Measurements from ENCODE around the gene CDH4. TPM values are rescaled to one million over a fixed set of nuclear protein-coding genes. Genes with fewer than 3 reads are reported as not detected.

Gene CDH4
- total and polyA plus RNA-seq, 2 of the 8 experiments (the other 6 are each of a cell fraction or from before 2014, with no cell fraction given), result 4.3 to 7.9 TPM

GRCh38 chr20:61791995-61792394 lies 539.9 kb downstream of the CDH4 start:
- no peak overlapping the region for H3K18ac ChIP-seq (ENCODE audit: extremely low read depth, low read length)
- H3K56ac ChIP-seq (replicated peaks; ENCODE audit: insufficient read length, low read depth, low read length), result no peak overlapping the region
- H2BK20ac ChIP-seq (ENCODE audit: low read length), result no peak overlapping the region
- DNase-seq (ENCODE audit: low read depth in 1 of 2, low spot score in 2 of 2) (no peak), FAIRE-seq (no peak)
- H2AFZ ChIP-seq (ENCODE audit: low read length), result no peak overlapping the region
- CTCF ChIA-PET (ENCODE audit: partially characterized antibody), result interaction anchor here (0.6 kb wide), 2 partner anchors 12 to 41 kb away, joined by 3 to 4 read pairs; no protein-coding TSS in a partner anchor
- POLR2A ChIA-PET (ENCODE audit: partially characterized antibody), result no interaction called here
- H3K23ac ChIP-seq (ENCODE audit: insufficient read length), result no peak overlapping the region
- peaks cover 0 to 8% of the 10 kb centered on the region in 2 experiments for H4K20me1 ChIP-seq (replicated peaks in 1 of 2; ENCODE audit: control insufficient read depth in 1 of 2, insufficient read depth in 2 of 2, low read length in 2 of 2)
- H3K23me2 ChIP-seq (ENCODE audit: low read depth, low read length), result peaks cover 13% of the 10 kb centered on the region; the same call in 1 of the 2 replicates
- H3K4ac ChIP-seq (replicated peaks; ENCODE audit: insufficient read length, low read depth, low read length), result no peak overlapping the region
- no peak overlapping the region for H2BK15ac ChIP-seq (ENCODE audit: low read length)
- no peak overlapping the region for H2BK12ac ChIP-seq (ENCODE audit: low read depth, low read length)
- no peak overlapping the region for H2BK120ac ChIP-seq (replicated peaks; ENCODE audit: low read depth, low read length)
- no peak overlapping the region for H3K9ac ChIP-seq (replicated peaks in 1 of 4; ENCODE audit: extremely low read depth in 1 of 4, low read depth in 3 of 4, low read length in 3 of 4)
- H3K27ac ChIP-seq (ENCODE audit: low read depth, low read length), result no peak overlapping the region
- 86% methylated on average over 6 of the region's 6 CpGs; no CpG with 5 or more reads in 1 of the 2 experiments for WGBS, 2 experiments (ENCODE audit: extremely low coverage in 1 of 2, insufficient coverage in 1 of 2, insufficient read length in 1 of 2, insufficient replicate concordance in 2 of 2, low coverage in 1 of 2, low lambda C conversion rate in 2 of 2, missing lambda C conversion rate in 1 of 2)
- no peak overlapping the region for H3K4me2 ChIP-seq (ENCODE audit: insufficient read depth in 1 of 2, low read depth in 2 of 2, low read length in 2 of 2)
- H3K36me3 ChIP-seq (ENCODE audit: control insufficient read depth in 2 of 4, insufficient read depth in 4 of 4, low read length in 3 of 4), result no peaks in the 10 kb centered on the region
- H3K4me1 ChIP-seq (replicated peaks in 1 of 4; ENCODE audit: control insufficient read depth in 3 of 4, insufficient read depth in 4 of 4, low read length in 3 of 4), result peaks cover 0 to under 1% (median 0%) of the 10 kb centered on the region in 4 experiments; a peak in 2 of 7 replicates
- H3K4me3 ChIP-seq (ENCODE audit: extremely low read depth in 1 of 4, insufficient read depth in 2 of 4, low read depth in 3 of 4, low read length in 4 of 4), result no peak overlapping the region
- no peak overlapping the region for H4K5ac ChIP-seq (ENCODE audit: insufficient read length, low read depth, low read length)
- no peaks in the 10 kb centered on the region for H3K79me1 ChIP-seq (ENCODE audit: low read depth, low read length)
- peaks cover 0 to 5% (median 0%) of the 10 kb centered on the region in 4 experiments; a peak in 2 of 7 replicates for H3K27me3 ChIP-seq (replicated peaks in 1 of 4; ENCODE audit: control insufficient read depth in 3 of 4, extremely low read depth in 1 of 4, insufficient read depth in 3 of 4, low read length in 3 of 4)
- H2BK5ac ChIP-seq (ENCODE audit: low read depth, low read length), result no peak overlapping the region
- no peak overlapping the region for H2AK5ac ChIP-seq (ENCODE audit: low read depth, low read length)
- H3K14ac ChIP-seq (ENCODE audit: insufficient read length), result no peak overlapping the region
- no peak overlapping the region for H4K91ac ChIP-seq (replicated peaks; ENCODE audit: insufficient read length, low read length)
- no peak overlapping the region for H4K8ac ChIP-seq (ENCODE audit: extremely low read depth, insufficient read depth, low read length)
- H3K79me2 ChIP-seq (ENCODE audit: control insufficient read depth in 1 of 2, insufficient read depth in 2 of 2, low read length in 2 of 2), result no peaks in the 10 kb centered on the region
- no peaks in the 10 kb centered on the region for H3K9me3 ChIP-seq (ENCODE audit: insufficient read depth in 2 of 2, low read depth in 1 of 2, low read length in 1 of 2)
- TF ChIP-seq RFX5 (IDR thresholded peaks at IDR 0.05; ENCODE audit: borderline replicate concordance, low read depth, low read length) (no peak), BACH1 (IDR thresholded peaks at IDR 0.05; ENCODE audit: low read length) (no peak), ASH2L (IDR thresholded peaks at IDR 0.05; ENCODE audit: low read length) (no peak)

Measured in H1 (cell line).